NK-92 (cell line): ENCODE results near the gene RXFP1.

Experiments
- DNase-seq: peaks from one replicate; lab custom pipeline; 2025; ENCODE audit not compliant: unreplicated experiment; lab: John Stamatoyannopoulos, UW

The RXFP1 gene

DNA sequence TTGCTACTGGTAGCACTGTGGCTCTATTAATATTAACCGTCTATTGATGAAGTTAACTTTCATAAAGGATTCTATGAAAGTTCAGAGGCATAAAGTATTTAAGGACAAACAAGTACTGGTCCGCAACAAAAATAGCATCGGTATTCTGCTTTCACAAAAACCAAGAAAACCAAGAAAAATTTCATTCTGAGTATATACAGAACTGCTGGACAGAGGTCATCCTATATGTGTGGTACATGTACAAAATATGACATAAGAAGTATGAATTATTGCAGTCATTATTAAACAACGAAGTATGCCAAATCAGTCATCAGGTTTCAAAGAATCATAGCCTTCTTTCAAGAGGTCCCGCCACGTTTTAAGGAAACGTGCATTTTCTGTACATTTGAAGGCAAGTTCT is 147.6 kb downstream of the RXFP1 start:
- no peak for DNase-seq

DNA sequence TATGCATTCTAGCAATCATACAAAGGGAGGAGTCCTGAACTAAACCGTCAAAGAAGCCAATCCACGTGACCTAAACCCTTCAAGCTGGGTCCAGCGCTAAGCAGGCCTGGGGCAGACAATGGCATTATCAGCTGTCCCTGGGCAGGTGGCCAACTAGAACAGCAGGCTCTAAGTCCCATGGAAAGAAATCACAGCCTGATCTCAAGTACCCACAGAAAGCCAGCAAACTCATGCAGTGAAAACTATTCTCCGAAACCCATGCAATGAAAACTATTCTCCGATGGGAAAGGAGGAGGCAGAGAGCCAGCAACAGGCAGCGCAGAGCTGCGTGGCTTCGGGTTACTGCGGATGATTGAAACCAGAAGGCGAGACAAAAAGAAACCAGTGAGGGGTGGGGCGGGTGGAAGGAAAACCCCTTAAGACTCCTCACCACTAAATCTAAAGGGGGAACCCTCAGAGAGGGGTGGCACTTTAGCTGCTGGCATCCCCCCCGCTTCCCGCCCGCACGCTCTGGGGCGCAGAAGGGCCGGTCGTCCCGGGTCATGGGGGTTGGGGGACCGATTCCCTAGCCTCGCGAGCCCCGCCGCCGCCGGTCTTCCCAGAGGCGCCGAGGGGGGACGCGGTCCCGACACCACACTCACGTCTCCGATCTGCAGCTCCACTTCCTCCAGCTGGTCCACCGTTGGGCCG is 149.4 kb downstream of the RXFP1 start:
- DNase-seq: no peak

DNA sequence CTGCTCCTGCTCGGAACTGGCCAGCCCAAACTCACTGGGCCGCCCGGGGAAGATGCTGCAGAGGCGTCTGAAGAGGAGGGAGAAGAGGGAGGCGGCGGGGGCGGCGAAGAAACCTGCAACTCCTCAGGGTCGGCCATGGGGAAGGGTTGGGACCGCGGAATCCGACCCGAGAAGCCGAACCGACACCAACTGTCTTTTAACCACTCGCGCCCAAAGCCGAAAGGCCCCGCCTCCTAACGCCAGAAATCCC is 149.9 kb downstream of the RXFP1 start, which contains the start of gene C4orf46:
Gene C4orf46 (minus strand): TSS at position 223 of the 250 bp plus-strand sequence. CDS start 86 bp downstream, at position 137.
- DNase-seq: no peak

DNA sequence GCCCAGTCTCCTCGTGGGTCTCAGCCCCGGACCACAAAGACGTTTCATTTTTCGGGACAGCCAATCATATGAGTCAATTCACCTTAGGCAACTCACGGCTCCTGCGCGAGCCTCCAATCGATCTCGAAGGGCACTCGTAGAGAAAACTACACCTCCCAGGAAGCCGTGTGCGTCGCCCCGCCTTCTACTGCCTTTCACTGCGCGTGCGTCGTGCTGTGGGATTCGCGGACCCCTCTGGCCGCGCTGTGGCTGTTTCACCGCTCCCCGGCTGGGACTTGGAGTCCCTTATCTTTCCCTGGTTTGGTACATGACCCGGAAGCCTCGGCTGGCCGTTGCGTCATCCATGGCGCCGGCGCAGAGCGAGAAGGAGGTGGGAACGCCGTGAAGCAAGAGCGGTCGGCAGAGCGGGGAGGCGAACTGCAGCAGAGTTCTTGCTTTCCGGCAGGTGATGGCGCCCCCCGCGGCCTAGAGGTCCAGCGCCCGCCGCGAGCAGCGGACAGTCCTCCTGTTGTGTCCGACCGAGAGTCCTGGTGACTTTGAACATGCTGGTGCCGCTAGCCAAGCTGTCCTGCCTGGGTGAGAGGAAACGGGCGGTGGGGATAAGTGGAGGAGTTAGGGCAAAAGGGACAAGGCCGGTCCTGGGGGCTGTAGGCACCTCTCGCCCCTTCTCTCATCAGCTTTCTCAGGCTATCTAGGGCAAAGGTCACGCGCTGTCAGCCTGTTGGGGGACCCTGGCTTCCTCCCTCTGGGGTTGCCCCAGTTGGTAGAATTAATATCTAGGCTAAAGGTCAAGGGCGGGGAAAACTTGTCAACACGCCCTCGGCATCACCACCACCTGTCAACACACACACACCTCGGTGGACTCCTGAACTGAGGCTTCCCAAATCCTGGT is 150.5 kb downstream of the RXFP1 start, which contains the start of gene ETFDH:
Gene ETFDH (plus strand): TSS at position 382 of the 892 bp plus-strand sequence. CDS start 161 bp downstream, at position 543.
- peak; percentile 90 for DNase-seq

DNA sequence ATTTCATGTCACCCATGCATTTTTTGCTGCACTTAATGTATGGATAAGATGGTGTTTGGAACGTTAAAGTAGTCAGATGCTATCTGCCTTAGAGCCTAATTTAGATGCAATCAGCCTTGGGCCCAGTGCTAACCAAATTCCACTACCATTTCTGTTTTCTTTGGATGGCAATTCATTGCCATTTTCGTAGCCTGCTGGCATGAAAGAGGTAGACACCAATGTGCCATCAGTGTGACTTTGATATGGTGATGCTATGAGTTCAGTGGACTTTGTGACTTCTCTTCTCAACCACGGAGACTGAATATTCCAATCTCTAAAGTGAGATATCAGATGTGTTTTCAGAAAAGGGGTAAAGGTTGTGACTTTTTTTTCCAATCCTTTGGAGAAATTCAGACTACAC is 152.0 kb downstream of the RXFP1 start:
- no peak for DNase-seq

DNA sequence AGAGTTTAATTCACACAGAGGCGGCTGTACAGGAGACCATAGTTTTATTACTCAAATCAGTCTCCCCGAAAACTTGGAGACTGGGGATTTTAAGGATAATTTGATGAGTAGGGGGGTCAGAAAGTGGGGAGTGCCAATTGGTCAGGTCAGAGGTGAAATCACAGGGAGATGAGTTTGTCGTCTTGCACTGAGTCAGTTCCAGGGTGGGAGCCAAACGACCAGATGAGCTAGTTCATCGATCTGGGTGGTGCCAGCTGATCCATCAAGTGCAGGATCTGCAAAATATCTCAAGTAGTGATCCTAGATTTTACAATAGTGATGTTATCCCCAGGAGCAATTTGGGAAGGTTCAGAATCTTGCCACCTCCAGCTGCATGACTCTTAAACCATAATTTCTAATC is 154.4 kb downstream of the RXFP1 start:
- no peak for DNase-seq

DNA sequence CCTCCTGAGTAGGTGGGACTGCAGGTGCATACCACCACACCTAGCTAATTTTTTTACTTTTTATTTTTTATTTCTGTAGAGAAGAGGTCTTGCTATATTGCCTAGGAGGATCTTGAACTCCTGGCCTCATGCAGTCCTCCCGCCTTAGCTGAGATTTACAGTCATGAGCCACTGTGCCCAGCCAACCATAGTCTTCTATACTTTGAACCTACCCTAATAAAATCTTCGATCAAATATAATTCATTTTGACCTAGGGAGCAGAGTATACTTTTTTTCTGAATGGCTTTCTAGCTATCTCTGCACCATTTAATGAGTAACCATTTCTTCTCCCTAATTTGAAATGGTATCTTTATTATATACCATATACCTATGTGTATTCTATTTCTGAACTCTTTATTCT is 157.1 kb downstream of the RXFP1 start:
- DNase-seq: no peak

DNA sequence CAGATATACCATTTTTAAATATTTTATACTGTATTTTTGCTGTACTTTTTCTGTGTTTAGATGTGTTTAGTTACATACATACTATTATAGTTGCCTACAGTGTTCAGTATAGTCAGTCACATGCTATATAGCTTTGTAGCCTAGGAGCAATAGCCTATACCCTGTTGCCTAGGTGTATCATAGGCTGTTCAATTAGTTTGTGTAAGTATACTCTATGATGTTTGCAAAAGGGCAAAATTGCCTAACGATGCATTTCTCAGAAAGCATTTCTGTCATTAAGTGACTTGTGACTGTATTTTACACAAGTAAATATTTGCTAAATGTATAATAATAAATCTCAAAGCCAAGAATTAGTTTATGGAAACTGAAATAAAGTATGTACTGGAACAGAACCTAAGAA is 159.9 kb downstream of the RXFP1 start:
- DNase-seq: no peak

DNA sequence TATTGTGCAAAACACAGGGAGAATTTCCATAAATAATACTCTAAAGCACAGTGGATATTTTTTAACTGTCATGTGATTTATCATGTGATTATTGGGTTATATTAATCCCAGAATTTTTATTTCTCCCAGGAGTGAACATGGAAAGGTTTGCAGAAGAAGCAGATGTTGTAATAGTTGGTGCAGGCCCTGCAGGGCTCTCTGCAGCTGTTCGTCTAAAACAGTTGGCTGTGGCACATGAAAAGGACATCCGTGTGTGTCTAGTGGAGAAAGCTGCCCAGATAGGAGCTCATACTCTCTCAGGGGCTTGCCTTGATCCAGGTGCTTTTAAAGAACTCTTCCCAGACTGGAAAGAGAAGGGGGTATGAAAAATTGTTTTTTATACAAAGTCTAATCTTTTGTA is 160.4 kb downstream of the RXFP1 start:
- DNase-seq: no peak

DNA sequence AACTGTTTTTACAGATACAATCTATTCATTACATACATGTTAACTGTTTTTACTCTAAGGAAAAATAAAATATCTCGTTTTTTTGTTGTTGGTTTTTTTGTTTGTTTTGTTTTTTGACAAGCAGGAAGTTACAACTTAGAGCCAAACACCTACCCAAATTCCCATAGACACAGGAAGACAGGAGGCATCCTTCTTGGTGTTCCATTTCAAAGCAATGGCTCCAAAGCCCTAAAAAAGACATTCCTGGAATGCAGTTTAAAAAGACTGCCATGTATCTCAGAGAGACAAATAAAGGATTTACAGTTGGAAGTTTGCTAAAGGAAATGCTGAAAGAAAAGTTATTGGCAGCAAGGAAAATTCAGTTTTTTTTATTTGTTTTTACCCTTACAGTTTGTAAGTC is 167.1 kb downstream of the RXFP1 start:
- no peak for DNase-seq
